ENCODE measurements around the gene UTP14A. TPM values are rescaled to one million over a fixed set of nuclear protein-coding genes. Genes with fewer than 3 reads are reported as not detected.

The UTP14A gene
- total and polyA plus RNA-seq, 2 of the 13 experiments (the other 11 are each of a cell fraction or from before 2014, with no cell fraction given) = 7.4 to 19.0 TPM

- TF ChIP-seq STAT5B (CRISPR knock-in tag; IDR thresholded peaks at IDR 0.05) (no peak), REXO4 (CRISPR knock-in tag; IDR thresholded peaks at IDR 0.05; ENCODE audit: borderline replicate concordance) (no peak), MTF2 (CRISPR knock-in tag; IDR thresholded peaks at IDR 0.05; ENCODE audit: borderline replicate concordance) (no peak), ZNF687 (CRISPR knock-in tag; IDR thresholded peaks at IDR 0.05) (peak; percentile 96), NR1H2 (CRISPR knock-in tag; IDR thresholded peaks at IDR 0.05; ENCODE audit: borderline replicate concordance, low read depth) (no peak), ZNF704 (CRISPR knock-in tag; IDR thresholded peaks at IDR 0.05; ENCODE audit: borderline replicate concordance) (0 out of 2 replicates have a peak, but pooled peaks have one; percentile 48), ZMYM4 (CRISPR knock-in tag; IDR thresholded peaks at IDR 0.05) (no peak), BORCS8-MEF2B (CRISPR knock-in tag; IDR thresholded peaks at IDR 0.05) (peak; percentile 53; the same call in 1 of the 2 replicates), KDM6A (CRISPR knock-in tag; IDR thresholded peaks at IDR 0.05; ENCODE audit: low read depth) (no peak), HNRNPK (IDR thresholded peaks at IDR 0.05; ENCODE audit: low read depth, low read length, poor library complexity, severe bottlenecking) (no peak), PLRG1 (conservative IDR thresholded peaks at IDR 0.05) (no peak), NR2C2 (CRISPR knock-in tag; IDR thresholded peaks at IDR 0.05; ENCODE audit: borderline replicate concordance) (peak; percentile 32; the same call in 1 of the 2 replicates), DBP (CRISPR knock-in tag; IDR thresholded peaks at IDR 0.05; ENCODE audit: not compliant biosample characterization) (no peak), JUNB (CRISPR knock-in tag; IDR thresholded peaks at IDR 0.05; ENCODE audit: borderline replicate concordance) (no peak), SAP130 (CRISPR knock-in tag; IDR thresholded peaks at IDR 0.05; ENCODE audit: low read depth) (peak; percentile 93), THAP9 (CRISPR knock-in tag; IDR thresholded peaks at IDR 0.05; ENCODE audit: borderline replicate concordance) (peak; percentile 25; the same call in 1 of the 2 replicates), ZNF274 (CRISPR knock-in tag; IDR thresholded peaks at IDR 0.05) (no peak), FOXK2 (IDR thresholded peaks at IDR 0.05) (no peak)
These were observed at the start of gene UTP14A (continued) for GRCh38 chrX:129905787-129906580.

All from HepG2 (cell line).